Ecto neural progenitor cell (in vitro differentiated cells): Measurements from ENCODE around the gene LSM14B.
A peak's percentile ranks its signal among the peaks of the same experiment; 100 is the strongest.
"Not testable (repeated sequence)": the region's sequence is repeated elsewhere in the genome, so short reads cannot be mapped to it uniquely, and the experiment has no call there.

Experiments used
- DNase-seq: peaks from one replicate; pipeline ENCODE4 v3.0.0-alpha.2; 2018; ENCODE audit warnings: low spot score

LSM14B gene

DNA sequence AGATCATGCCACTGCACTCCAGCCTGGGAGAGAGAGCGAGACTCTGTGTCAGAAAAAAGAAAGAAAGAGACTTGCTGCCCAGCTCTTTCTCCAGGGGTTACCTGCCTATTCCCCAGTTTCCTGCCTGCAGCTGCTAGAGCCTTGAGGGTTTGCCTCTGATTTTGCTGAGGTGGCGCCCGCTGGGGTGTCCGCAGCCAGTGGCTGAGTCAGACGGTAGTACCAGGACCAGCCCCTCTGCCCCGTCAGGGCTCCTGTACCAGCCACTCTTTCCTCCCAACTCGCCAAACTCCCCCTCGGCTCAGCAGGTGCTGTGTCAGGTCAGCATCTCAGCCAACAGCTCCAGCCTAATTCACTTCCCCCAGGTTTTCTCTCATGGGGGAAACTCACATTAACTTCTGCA lies 7.4 kb upstream of the LSM14B start:
- DNase-seq: peak; percentile 30

DNA sequence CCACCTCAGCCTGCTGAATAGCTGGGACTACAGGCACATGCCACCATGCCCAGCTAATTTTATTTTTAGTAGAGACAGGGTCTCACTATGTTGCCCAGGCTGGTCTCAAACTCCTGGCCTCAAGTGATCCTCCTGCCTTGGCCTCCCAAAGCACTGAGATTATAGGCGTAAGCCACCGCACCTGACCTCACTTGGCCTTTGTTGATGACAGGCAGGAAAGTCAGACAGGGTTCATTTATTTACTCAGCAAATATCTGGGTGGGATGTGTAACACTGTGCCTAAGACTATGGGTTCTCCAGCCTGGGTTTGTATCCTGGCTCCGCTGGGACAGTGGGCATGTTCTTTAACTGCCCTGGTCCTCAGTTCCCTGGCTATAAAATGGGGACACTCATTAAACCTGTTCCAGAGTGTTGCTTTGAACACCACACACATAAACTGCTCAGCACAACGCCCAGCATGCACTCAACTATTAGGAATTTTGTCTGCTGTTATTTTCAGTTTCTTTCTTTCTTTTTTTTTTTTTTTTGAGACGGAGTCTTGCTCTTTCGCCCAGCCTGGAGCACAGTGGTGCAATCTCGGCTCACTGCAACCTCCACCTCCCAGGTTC lies 6.4 kb upstream of the LSM14B start:
- not testable (repeated sequence) for DNase-seq

DNA sequence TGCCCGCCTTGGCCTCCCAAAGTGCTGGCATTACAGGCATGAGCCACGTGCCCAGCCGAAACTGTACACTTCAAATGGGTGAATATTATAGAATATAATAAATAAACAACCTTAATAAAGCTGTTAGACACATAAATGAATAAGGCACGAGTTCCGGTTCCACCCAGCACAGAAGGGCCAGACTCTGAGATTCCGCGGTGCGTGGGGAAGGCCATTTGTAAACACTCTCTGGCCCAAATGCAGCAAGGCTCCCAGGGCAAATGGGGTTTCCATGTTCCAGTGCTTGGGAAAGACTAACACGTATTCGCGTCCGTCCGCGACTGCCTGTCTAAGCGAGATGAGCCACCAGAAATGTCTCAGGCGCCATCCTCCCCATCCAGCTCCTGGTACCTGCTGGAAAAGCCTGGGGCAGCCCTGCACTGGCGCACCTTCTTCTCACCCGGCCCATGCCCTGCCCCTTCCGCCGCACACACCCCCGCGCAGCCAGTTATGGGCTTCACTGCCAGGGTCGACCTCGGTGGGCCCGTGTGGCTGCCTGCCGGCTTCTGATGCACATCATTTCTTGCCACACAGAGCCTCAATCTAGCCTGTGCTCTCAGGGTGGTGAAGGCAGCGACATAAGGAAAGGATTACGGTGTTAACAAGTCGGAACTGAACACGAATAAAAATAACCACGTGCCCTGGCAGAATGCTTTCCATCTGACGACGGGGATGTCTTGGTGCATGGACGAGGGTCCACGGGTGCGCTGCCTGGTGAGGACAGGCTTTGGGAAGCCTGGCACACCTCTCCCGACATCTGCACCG lies 5.5 kb upstream of the LSM14B start:
- DNase-seq: no peak

DNA sequence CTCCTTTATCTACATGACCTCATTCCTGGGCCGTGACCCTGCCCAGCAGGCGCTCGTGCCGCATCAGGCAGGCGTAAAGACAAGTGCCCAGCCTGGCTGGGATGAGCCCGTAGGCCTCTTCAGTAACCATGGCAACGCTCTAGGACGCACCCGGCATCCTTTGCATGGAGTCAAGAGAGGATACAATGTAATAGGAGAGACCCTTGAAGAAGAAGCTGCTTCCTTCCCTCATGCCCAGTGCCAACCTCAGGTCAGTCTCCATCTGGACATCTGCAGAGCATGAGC lies 5.0 kb upstream of the LSM14B start:
- DNase-seq: peak; percentile 67

DNA sequence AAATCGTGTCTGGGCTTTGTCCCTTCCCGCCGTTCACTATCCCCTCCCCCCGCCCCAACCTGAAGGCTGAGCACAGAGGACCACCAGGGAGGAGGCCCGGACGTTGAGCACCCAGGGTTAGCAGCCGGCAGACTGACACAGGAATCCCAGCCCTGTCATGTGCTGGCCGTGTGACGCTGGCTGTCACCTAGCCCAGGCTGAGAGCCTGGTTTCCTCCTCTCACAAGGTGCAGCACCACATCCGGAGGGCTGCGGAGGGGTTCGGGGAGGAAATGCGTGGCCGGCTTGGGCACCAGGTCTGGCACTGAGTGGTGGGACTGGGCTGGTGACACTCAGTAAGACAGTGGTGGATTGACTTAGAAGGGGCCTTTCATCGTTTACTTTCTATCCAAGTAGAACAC lies 4.6 kb upstream of the LSM14B start:
- DNase-seq: no peak

DNA sequence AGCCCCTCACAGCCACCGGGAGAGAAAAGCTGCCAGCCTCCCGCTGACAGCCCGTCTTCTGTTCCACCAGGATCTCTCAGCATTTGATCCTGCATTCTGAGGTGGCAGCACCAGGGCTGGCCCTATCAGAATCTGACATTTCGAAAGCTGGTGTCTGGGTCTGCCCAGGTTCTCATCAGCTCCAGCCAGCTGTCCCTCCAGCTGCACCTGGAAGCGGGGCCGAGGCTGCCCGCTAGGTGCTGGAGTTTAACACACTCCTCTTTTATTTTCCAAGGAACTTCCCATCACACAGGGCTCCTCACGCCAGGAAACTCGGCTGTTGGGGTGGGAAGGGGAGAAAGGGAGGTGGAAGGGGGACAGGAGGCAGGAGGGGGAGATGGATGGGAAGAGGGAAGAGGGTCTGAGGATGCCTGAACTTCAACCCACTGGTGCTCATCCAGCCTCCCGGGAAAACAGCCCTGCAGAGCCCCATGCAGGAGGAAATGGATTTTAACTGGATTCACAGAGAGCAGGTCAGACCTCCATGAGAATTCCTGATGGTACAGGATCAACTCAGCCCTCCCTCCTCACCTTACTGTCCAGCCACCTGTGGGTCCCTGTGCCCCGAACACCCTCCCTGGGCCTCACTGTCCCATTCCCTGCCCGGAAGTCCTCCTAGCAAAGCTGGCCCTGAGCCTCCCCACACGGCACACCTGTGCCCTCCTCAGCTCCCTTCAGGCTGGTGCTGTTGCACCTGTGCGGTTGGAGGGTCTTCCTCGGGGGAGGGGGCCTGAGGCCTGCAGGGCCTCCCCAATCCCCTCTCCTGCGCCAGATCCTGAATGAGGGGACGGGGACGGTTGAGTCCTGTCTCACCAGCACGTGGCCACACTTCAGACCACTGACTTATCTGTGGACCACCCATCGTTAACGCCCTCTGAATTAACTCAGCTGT lies 3.9 kb upstream of the LSM14B start:
- no peak for DNase-seq

DNA sequence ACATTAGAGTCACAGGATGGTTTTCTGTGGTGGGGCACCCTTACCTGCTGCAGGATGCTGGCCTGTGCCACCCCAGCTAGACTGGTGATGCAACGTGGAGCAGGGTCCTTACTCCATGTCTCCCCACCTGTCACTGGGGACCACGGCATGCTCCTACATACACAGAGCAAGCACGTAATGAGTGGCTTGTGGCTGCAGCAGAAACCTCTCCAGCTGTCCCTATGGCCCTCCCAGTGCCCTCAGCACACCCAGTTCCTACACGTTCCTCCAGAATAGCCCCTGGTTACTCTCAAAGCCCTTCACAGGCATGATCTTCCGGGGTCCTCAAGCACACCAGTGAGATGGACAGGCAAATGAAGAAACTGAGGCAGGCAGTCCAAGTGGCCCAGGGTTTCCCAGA lies 3.2 kb upstream of the LSM14B start:
- no peak for DNase-seq

DNA sequence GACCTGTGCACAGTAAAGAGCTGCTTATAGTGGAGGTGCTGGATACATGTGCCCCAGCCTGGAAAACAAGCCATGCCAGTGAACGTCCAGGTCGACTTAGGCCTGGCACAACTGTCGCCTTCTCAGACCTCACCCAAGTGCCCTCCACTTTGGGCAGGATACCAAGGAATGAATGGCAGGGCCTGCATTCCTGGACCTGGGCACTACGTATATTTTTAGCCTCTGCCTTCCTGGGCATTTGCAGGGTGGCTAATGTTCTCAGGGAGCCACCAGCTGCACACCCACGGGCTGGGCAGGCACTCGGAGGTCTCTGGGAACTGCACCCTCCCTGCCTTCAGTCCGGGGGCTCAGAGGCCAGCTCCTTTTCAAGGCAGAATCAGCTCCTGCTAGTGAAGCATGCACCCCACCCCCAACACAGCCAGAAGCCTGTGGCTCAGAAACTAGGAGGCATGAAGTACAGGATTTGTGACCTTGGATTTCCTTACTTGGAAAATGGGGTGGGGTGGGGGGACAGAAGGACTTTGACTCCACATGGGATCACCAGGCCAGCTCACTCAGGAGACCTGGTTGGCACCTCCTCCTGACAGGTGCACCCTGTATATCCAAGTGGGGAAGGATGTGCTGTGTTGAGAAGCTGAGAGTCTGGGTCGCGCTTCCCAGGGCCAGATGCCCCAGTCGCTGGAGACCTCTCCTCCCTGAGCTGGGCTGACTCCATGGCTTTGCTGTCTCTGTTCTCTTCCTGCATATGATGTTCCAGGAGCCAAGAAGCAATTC lies 2.5 kb upstream of the LSM14B start:
- DNase-seq: no peak

DNA sequence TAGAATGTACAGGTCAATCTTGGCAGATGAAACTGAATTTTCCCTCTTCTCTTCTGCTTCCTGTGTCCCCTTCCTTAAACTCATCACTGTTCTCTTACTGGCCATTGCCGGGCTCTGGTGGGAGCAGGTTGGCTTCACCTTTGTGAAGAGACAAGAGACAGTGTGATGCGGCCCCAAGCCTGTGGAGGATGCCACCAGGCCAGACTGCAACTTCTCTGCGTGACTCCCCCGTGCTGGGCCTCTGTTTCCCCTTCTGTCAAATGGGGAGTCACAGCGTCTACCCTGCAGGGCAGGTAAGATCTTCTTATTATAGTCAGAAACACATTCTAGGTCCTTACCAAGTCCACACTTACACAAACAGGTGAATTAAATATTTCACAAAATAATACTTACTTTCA lies 1.9 kb upstream of the LSM14B start:
- DNase-seq: no peak

DNA sequence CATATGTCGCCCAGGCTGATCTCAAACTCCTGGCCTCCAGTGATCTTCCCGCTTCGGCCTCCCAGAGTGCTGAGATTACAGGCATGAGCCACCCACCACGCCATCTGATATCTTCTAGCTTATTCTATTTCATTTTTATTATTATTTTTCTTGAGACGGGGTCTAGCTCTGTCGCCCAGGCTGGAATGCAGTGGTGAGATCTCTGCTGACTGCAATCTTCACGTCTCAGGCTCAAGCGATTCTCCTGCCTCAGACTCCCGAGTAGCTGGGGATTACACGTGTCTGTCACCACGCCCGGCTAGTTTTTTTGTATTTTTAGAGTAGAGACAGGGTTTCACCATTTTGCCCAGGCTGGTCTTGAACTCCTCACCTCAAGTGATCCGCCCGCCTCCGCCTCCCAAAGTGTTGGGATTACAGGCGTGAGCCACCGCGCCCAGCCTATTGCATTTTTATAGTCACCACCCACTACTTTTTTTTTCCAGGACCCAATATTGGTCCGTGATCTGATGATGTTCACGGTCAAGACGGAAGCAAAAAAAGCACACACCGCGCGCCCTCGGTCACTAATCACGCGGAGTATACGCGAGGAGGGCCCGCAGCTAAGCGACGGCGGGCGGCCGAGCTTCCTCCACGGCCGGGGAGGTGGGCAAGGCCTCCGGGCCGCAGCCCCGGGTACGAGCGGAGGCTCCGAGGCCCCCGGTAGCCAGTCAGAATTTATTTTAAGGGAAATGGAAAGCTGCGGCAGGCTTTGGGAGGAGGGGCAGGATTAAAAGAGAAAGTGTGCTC lies 1.1 kb upstream of the LSM14B start:
- no peak for DNase-seq

DNA sequence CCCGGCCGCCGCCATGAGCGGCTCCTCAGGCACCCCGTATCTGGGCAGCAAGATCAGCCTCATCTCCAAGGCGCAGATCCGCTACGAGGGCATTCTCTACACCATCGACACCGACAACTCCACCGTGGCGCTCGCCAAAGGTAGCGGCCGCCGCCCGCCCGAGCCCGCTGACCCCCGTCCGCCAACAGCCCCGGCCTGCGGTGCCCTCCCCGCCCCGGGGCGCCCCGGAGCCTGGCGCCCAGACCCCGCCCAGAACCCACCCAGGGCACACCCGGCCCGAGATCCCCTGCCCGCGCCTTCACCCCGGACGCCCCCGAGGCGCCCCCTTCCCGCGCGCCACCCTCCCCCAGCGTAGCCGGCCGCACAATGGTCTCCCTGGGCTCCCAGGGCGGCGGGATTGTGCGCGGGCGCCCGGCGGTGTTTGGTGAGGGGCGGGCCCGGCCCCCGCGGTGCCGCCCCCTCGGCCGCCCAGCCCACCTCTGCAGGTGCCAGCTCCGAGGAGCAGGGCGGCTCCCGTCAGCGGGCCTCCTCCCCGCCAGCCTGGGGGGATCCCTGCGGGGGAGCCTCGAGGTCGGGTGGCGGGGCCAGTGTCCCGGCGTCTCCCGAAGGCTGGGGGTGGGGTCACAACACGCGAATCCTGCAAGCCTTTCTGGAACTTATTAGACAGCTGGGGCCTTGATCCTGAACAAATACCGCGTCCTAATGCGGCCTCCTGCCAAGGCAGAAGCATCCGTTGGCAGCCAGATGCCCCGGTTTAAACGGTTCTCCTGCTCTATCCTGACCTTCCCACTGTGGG lies 577 bp downstream of the LSM14B start:
- DNase-seq: peak; percentile 66

DNA sequence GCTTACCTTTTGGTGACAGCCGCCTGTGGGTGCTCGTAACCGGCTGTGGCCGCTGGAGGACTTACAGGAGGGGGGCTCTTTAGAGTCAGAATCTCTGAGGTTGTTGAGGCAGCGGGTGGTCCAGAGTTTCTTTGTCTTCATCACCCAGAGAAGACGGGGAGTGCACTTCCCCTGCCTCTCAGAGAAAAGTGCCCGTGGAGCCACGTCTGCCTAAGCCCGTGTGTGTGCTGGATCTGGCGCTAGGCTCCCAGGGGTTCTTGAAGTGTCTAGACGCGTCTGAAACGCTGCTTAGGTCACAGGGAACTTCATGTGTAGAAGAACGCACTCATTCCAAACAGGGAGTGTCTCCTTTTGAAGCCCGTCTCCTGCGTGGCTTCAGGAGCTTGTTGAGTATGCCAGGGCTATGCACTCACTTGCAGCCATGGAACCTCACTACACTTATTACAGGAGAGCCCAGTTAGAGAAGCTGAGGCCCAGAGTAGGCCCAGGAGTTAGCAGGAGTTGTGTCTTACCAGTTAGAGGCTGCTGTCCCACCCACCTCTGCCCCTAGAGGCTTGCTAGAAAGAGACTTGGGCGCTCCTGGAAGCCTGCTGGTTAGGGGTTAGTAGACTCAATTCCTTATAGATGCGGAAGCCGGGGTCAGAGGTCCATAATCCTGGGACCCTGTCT lies 1.3 kb downstream of the LSM14B start:
- no peak for DNase-seq

DNA sequence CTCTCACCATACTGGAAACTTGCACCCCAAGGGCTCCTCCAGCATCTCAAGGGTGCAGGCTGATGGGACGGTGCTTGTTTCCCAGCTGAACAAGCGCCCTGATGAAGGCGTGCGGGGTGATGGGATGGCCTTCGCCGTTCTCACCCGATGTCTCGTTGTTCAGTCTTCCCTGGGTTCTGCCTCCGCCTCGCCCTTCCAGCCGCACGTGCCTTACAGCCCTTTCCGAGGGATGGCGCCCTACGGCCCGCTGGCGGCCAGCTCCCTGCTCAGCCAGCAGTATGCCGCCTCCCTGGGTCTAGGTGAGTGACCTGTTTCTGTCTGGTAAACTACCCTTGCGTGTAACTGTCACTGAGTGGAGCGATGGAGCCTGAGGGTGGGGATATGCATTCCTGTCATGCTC lies 3.9 kb downstream of the LSM14B start:
- no peak for DNase-seq

DNA sequence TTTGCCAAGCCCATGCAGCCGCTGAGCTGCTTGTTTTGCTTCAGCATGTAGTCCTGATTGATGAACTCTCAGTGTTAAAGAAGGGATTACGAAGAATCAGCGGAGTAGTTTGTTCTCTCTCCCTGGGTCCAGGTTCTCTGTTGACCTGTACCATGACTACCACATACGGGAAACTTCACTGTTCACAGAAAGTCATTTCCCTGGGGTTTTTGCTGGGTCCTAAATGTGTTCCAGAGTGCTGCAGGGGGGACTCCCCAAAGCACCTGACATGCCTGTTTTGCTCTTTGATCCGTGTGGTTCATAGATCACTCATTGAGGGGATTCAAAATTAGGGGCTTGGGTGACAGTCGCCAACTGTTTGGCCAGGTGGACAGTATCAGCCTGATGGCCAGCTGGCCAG lies 5.5 kb downstream of the LSM14B start:
- DNase-seq: no peak

DNA sequence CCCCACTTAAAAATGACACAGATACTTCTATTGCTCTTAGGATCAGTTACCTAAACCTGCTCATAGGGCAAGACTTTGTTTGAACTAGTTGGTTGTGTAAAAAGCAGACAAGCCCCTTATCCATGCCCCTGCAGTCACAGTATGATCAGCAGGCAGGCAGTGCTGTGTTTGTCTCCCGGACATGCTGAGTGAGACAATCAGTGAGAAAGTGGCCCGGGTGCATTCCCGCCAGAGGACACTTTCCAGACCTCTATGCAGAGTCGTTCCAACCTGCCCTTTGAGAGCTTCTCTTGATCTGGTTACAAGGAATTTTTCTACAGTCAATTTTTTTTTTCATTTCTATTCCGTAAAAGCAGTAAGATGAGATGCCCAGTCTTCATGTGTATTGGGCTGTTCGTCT lies 6.2 kb downstream of the LSM14B start:
- no peak for DNase-seq

DNA sequence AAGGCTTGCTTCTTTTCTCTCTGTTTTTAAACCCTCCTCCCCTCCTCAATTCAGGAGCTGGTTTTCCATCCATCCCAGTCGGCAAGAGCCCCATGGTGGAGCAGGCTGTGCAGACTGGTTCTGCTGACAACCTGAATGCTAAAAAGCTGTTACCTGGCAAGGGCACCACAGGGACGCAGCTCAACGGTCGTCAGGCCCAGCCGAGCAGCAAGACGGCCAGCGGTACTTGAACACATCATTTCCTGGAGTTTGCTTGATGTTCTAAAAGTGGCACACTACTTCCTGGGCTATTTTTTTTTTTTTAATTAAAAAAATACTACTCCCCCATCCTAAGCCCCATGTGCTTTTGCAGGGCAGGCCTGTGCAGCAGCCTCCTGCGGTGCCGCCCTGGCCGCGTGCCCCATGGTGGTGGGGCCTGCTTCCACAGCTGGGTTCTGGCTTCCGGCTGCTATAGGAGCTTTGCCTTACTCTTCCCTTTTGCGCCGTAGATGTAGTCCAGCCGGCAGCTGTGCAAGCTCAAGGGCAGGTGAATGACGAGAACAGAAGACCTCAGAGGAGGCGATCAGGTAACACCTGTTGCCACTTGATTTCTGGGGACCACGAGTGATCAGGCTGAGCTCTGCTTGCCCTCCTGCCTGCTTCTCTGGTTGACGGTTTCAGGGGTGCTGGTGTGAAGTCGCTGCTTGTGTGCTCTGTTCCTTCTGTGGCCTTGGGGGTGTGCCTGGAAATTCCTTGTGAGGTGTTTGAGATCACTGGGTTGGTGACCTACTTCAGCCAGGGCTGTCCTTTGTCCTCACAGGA lies 7.7 kb downstream of the LSM14B start:
- DNase-seq: no peak

DNA sequence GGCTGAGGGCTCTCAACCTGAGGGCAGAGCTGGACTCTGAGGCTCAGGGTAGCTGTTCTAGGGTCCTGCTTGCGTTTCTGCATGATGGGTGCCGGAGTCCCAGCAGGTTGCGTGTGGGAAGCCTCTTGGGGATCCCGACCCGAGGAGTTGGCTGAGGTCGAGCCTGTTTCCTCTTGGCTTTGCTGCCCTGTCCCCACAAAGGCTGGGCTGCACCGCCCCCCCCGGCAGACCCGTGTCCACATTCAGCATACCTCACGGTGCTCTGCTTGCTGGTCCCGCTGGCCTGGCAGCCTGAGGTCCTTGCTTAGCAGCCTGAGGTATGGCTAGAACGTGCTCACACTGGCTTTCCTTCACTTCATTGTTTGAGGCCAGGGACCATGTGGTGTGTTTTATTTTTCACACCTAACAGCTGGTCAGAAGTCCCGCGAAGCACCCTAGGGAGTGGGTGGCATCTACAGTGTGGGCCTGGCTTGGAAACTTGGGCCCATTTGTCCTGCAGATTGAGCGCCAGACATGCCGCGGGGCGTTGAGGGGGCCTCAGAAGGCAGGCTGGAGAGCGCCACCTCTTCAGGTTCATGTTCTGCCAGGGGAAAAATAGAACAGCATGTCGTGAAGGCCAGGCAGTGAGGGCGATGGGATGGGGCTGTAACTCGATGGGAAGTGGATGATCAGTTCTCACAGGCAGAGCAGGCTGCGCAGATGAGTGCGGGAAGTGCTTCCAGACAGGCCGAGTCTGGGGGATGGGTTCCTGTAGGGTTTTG lies 9.5 kb downstream of the LSM14B start:
- DNase-seq: no peak

DNA sequence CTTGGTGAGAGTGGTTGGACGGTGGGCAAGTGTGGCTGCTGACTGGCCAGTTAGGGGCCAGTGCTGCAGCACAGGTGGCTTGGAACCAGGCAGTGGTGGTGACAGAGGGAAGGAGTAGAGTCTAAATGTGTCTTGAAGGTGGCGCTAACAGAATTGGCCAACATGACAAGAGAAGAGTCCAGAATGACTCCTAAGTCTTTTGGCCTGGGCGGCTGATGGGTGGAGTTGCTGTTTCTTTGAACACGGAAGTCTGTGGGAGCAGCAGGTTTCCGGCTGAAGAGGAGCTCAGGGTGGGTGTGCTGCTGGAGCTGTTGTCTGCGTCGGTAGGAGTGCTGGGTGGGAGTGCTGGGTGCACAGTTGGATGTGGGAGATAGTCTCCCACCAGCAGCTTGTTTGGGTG lies 10.1 kb downstream of the LSM14B start:
- no peak for DNase-seq
